Prostate gland (tissue), 2 donors: ENCODE results near the gene NEMP1. TPM values are rescaled to one million over a fixed set of nuclear protein-coding genes. Genes with fewer than 3 reads are reported as not detected.
A peak's percentile ranks its signal among the peaks of the same experiment; 100 is the strongest.

ENCODE experiments used
- DNase-seq: peaks from one replicate; pipeline ENCODE4 v3.0.0-alpha.2; 2019; ENCODE audit warnings: low spot score
- H3K27ac ChIP-seq, 2 donors: fragments of 200-600 bp; sonication (generic); 2 replicates each; pipeline ENCODE4 v1.5.1; 2017 to 2019
- H3K27me3 ChIP-seq: fragments of 200-600 bp; sonication (generic); replicated peaks from 2 replicates; pipeline ENCODE4 v1.5.1; 2019; ENCODE audit not compliant: insufficient read depth
- H3K36me3 ChIP-seq, 2 donors: fragments of 200-600 bp; sonication (generic); 1 replicate in 1 of 2; 2 replicates in 1 of 2; pipeline versions ENCODE4 v1.5.1 to v1.8.1; 2017 to 2019
- H3K4me1 ChIP-seq: fragments of 200-600 bp; sonication (generic); replicated peaks from 2 replicates; pipeline ENCODE4 v1.5.1; 2019
- H3K4me3 ChIP-seq, 2 donors: fragments of 200-600 bp; sonication (generic); 2 replicates each; pipeline ENCODE4 v1.5.1; 2017 to 2019
- H3K9me3 ChIP-seq: fragments of 200-600 bp; sonication (generic); 2 replicates; pipeline ENCODE4 v1.5.1; 2017
- CTCF ChIP-seq, 4 experiments: fragments of 200-600 bp in 2 of 4; fragments of 450-650 bp in 2 of 4; sonication (generic) in 2 of 4; IDR thresholded peaks; 1 replicate in 3 of 4; 2 replicates in 1 of 4; pipeline ENCODE4 v1.5.1; 2016 to 2019; ENCODE audit warnings: antibody characterized with exemption in 4 of 4, mild to moderate bottlenecking in 2 of 4, moderate library complexity in 2 of 4
- POLR2A ChIP-seq: fragments of 450-650 bp; IDR thresholded peaks from one replicate; pipeline ENCODE4 v1.6.1; 2016; ENCODE audit warnings: antibody characterized with exemption, mild to moderate bottlenecking
- POLR2AphosphoS5 ChIP-seq: sonication (generic); formaldehyde crosslinking; IDR thresholded peaks from one replicate; pipeline ENCODE4 v1.6.1; 2017; ENCODE audit warnings: antibody characterized with exemption
- WGBS: methylation state at CpG from one replicate; pipeline ENCODE4 v1.1.5; 2018; 5-methylcytosine and 5-hydroxymethylcytosine counted together
- intact Hi-C: fragments of 100-400 bp; cut with DNase I; formaldehyde crosslinking; loops from one replicate; pipeline ENCODE4 v1.14.2; 2022
- total RNA-seq, 2 donors: library from RNA; depleted of rRNA; stranded (reverse); fragments of >200 nt; gene quantifications; one replicate each; pipeline ENCODE4 v1.1.0, GENCODE V29; 2016

Gene NEMP1
- total RNA-seq, 2 donors from 2014 or later = 10.8 to 13.0 TPM

DNA sequence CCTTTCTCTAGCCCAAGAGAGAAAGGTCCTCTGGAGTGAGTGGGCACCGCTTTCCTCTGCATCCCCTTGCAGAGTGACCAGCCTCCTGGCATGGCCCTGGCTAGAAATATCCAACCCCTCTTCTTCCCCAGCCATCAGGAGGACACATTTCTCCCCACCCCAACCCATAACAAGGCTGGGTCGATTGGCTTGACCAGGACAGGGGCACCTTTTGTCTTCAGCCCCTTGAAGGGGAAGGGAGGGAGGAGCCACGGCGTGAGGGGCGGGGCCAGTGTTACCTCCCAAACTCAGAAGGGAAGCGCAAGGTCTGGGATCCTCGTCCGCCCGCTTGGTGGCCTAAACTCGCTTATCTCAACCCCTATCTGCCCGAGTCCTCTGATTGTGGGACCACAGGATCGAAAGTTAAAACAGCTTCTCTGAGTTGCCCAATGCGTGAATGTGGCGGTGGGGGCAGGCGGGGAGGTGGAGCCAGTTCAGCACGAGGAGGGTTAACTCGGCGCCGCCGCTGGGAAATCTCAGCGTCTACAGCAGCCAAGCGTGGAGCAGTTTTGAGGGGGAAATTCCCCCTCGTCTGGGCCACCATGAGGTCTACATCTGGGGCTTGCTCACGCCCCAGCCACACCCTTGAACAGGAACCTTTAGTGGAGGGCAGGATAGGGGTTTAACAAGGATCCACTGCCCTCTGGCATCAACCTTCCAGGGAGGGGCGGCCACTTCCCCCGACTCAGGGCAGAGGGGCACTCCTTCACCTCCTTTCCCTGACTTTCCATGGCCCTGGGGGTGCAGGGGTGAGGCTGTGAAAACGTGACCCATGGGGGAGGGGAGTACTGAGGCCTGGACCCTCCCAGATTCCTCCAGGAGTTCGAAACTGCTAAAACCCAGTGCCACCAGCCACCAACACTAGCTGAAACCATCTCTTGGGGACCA is 31.8 kb upstream of the NEMP1 start:
- peak; percentile 72 for DNase-seq
- Histone ChIP-seq H3K4me1 (peaks cover 5% of the 10 kb centered on the region), H3K36me3 (peaks cover 8 to 10% of the 10 kb centered on the region in 2 donors), H3K27ac (peak overlapping the region; percentile 100), H3K27me3 (no peaks in the 10 kb centered on the region), H3K4me3 (peak overlapping the region; percentile 47 to 54), H3K9me3 (no peaks in the 10 kb centered on the region)
- TF ChIP-seq CTCF (IDR thresholded peaks at IDR 0.05) (peak in 1 of 4 experiments; percentile 24), POLR2AphosphoS5 (peak; percentile 82), POLR2A (peak; percentile 84)
- intact Hi-C loops = loop anchor here (2.0 kb wide), 1 partner anchor 16 kb away; no protein-coding TSS in a partner anchor
- WGBS = 3% methylated on average over 27 of the region's 28 CpGs

- WGBS = 47% methylated on average over 7 of the region's 7 CpGs
- H3K9me3 ChIP-seq = no peaks in the 10 kb centered on the region
- H3K4me3 ChIP-seq = peak overlapping the region; percentile 47 to 54
- peaks cover 5% of the 10 kb centered on the region for H3K4me1 ChIP-seq
- H3K27ac ChIP-seq = peak overlapping the region; percentile 100
- intact Hi-C loops = loop anchor here (2.0 kb wide), 1 partner anchor 15 kb away; no protein-coding TSS in a partner anchor
- TF ChIP-seq CTCF (IDR thresholded peaks at IDR 0.05) = no peak
- TF ChIP-seq POLR2AphosphoS5 = no peak
- no peak for TF ChIP-seq POLR2A
- H3K27me3 ChIP-seq = no peaks in the 10 kb centered on the region
- H3K36me3 ChIP-seq = peaks cover 8 to 17% of the 10 kb centered on the region in 2 donors
- DNase-seq = no peak
Observed at GRCh38 chr12:57109207-57110103, 30.9 kb upstream of the NEMP1 start.

- no peak overlapping the region for H3K4me3 ChIP-seq
- intact Hi-C loops = no loop called here
- H3K9me3 ChIP-seq = no peaks in the 10 kb centered on the region
- peaks cover 8 to 23% of the 10 kb centered on the region in 2 donors for H3K36me3 ChIP-seq
- no peak for DNase-seq
- H3K27me3 ChIP-seq = no peaks in the 10 kb centered on the region
- 65% methylated on average over 7 of the region's 7 CpGs for WGBS
- no peak for TF ChIP-seq POLR2A
- no peak for TF ChIP-seq POLR2AphosphoS5
- no peak for TF ChIP-seq CTCF (IDR thresholded peaks at IDR 0.05)
- H3K4me1 ChIP-seq = peaks cover 5% of the 10 kb centered on the region
- H3K27ac ChIP-seq = no peak overlapping the region
Observed at GRCh38 chr12:57107456-57108155, 29.0 kb upstream of the NEMP1 start.

- Histone ChIP-seq H3K4me1 (peaks cover 5% of the 10 kb centered on the region), H3K27me3 (no peaks in the 10 kb centered on the region), H3K27ac (no peak overlapping the region), H3K4me3 (no peak overlapping the region), H3K9me3 (no peaks in the 10 kb centered on the region), H3K36me3 (peaks cover 8 to 23% of the 10 kb centered on the region in 2 donors)
- no peak for DNase-seq
- intact Hi-C loops = no loop called here
- 71% methylated on average over 9 of the region's 9 CpGs for WGBS
- TF ChIP-seq POLR2AphosphoS5 = no peak
- no peak for TF ChIP-seq CTCF (IDR thresholded peaks at IDR 0.05)
Observed at GRCh38 chr12:57106021-57106708, 27.6 kb upstream of the NEMP1 start.
